Cardiac muscle cell (in vitro differentiated cells and primary cell): Measurements from ENCODE around the gene KLHL30. TPM values are rescaled to one million over a fixed set of nuclear protein-coding genes. Genes with fewer than 3 reads are reported as not detected.

Experiments
- DNase-seq, 2 donors: peaks; one replicate each; pipeline versions ENCODE4 v3.0.0 to v3.0.0-alpha.2; 2010 to 2017; ENCODE audit warnings: low read depth in 1 of 2, low spot score in 1 of 2
- H3K27ac ChIP-seq: fragments of 200-600 bp; sonication (generic); 2 replicates; pipeline ENCODE4 v1.5.1; 2016
- H3K27me3 ChIP-seq: fragments of 200-600 bp; sonication (generic); 2 replicates; pipeline ENCODE4 v1.6.0; 2016; ENCODE audit warnings: control low read depth
- H3K36me3 ChIP-seq: fragments of 200-600 bp; sonication (generic); 2 replicates; pipeline ENCODE4 v1.5.1; 2016; ENCODE audit warnings: control low read depth
- H3K4me1 ChIP-seq: fragments of 200-600 bp; sonication (generic); 2 replicates; pipeline ENCODE4 v1.8.1; 2017; ENCODE audit warnings: low read depth, mild to moderate bottlenecking, mixed run types
- H3K4me3 ChIP-seq: fragments of 200-600 bp; sonication (generic); 2 replicates; pipeline ENCODE4 v1.5.1; 2016; ENCODE audit warnings: mild to moderate bottlenecking
- H3K9me3 ChIP-seq: fragments of 200-600 bp; sonication (generic); 2 replicates; pipeline ENCODE4 v1.5.1; 2017; ENCODE audit warnings: low read depth, mild to moderate bottlenecking, control low read depth
- polyA plus RNA-seq: library from polyadenylated mRNA; unstranded; fragments of >200 nt; fragmentation: Nextera tagmentation; extraction: Ambion mirVana; gene quantifications from 2 replicates; pipeline ENCODE4 v1.2.1, GENCODE V29; 2016
- total RNA-seq: library from RNA; depleted of rRNA; stranded (reverse); fragments of >200 nt; gene quantifications from 2 replicates; pipeline ENCODE4 v1.2.3, GENCODE V29; 2016
- TF ChIP-seq, protein P1 (sequence below): IDR thresholded peaks from 2 replicates; pipeline ENCODE4 v1.5.1; 2012; ENCODE audit warnings: low read depth, mild to moderate bottlenecking, low read length

The KLHL30 gene
- total and polyA plus RNA-seq, 2 experiments from 2014 or later, result 6.7 to 31.7 TPM

DNA sequence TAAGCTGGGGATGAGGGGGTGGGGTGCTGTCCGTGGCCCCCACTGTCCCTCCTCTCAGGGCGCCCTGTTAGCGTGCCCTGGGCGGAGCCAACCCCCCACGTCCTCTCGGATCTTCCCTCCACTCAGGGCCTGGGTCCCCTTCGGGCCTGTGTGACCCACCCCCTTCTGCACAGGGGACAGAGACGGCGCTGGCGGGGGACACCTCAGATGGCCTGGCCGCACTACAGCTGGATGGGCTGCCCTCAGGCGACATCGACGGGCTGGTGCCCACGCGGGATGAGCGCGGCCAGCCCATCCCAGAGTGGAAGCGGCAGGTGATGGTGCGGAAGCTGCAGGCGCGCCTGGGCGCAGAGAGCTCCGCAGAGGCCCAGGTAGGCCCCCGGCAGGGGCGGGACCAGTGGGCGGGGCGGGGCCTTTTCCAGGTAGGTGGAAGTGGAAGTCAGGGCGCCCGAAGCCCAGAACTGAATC lies 9.9 kb upstream of the KLHL30 start:
- TF ChIP-seq, protein P1, sequence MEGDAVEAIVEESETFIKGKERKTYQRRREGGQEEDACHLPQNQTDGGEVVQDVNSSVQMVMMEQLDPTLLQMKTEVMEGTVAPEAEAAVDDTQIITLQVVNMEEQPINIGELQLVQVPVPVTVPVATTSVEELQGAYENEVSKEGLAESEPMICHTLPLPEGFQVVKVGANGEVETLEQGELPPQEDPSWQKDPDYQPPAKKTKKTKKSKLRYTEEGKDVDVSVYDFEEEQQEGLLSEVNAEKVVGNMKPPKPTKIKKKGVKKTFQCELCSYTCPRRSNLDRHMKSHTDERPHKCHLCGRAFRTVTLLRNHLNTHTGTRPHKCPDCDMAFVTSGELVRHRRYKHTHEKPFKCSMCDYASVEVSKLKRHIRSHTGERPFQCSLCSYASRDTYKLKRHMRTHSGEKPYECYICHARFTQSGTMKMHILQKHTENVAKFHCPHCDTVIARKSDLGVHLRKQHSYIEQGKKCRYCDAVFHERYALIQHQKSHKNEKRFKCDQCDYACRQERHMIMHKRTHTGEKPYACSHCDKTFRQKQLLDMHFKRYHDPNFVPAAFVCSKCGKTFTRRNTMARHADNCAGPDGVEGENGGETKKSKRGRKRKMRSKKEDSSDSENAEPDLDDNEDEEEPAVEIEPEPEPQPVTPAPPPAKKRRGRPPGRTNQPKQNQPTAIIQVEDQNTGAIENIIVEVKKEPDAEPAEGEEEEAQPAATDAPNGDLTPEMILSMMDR, result no peak
- Histone ChIP-seq H3K27me3 (no peaks in the 10 kb centered on the region), H3K4me1 (peaks cover 7% of the 10 kb centered on the region), H3K27ac (no peak overlapping the region), H3K36me3 (no peaks in the 10 kb centered on the region), H3K9me3 (no peaks in the 10 kb centered on the region), H3K4me3 (no peak overlapping the region)
- no peak for DNase-seq

DNA sequence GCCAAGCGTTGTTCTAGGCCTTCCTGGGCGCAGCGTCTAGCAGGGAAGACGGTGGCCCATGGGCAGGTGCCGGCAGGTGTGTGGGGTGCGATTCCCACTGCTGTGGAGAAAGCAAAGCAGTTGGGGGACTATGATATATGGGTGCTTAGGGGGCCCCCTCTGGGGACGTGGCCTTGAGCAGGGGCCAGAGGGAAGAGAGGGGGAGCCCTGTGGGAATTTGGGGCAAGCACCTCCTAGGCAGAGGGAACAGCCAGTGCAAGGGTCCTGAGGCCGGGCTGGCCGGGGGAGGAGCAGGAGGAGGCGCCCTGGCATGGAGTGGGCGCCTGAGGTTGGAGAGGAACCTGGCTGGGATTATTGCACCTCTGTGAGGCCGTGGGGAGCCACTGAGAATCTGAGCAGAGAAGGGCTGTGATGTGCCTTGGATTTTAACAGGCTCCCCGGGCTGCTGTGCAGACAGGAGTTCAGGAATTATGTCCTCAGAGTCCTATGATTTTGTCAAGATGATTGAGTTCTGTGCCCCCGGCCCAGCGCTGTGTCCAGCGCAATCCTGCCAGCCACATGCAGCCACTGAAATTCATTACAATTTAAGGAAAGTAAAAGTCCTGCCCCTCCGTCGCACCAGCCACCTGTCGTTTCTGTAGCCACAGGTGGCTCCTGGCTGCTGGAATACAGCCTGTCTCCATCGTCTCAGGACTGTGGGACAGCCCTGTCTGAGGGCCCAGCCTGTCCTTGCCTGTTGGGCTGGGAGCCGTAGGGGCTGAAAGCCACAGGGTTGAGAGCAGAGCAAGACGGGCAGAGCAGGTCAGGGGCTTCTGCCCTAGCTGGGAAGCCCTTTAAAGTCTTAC lies 9.1 kb upstream of the KLHL30 start:
- TF ChIP-seq, protein P1, result no peak
- Histone ChIP-seq H3K4me3 (no peak overlapping the region), H3K27ac (no peak overlapping the region), H3K27me3 (no peaks in the 10 kb centered on the region), H3K4me1 (peaks cover 11% of the 10 kb centered on the region), H3K9me3 (no peaks in the 10 kb centered on the region), H3K36me3 (no peaks in the 10 kb centered on the region)
- no peak for DNase-seq

DNA sequence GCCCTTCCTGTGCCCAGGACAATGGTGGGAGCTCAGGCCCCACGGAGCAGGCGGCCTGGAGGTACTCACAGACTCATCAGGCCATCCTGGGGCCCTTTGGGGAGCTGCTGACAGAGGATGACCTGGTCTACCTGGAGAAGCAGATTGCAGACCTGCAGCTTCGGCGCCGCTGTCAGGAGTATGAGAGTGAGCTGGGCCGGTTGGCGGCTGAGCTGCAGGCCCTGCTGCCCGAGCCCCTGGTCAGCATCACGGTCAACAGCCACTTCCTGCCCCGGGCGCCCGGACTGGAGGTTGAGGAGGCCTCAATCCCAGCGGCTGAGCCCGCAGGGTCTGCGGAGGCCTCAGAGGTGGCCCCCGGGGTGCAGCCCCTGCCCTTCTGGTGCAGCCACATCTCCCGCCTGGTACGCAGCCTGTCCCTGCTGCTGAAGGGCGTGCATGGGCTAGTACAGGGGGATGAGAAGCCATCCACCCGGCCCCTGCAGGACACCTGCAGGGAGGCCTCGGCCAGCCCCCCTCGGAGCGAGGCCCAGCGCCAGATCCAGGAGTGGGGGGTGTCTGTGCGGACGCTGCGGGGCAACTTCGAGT lies 8.3 kb upstream of the KLHL30 start:
- Histone ChIP-seq H3K27ac (no peak overlapping the region), H3K4me3 (no peak overlapping the region), H3K4me1 (peaks cover 11% of the 10 kb centered on the region), H3K36me3 (no peaks in the 10 kb centered on the region), H3K9me3 (no peaks in the 10 kb centered on the region), H3K27me3 (no peaks in the 10 kb centered on the region)
- TF ChIP-seq, protein P1, result no peak
- DNase-seq, result no peak

DNA sequence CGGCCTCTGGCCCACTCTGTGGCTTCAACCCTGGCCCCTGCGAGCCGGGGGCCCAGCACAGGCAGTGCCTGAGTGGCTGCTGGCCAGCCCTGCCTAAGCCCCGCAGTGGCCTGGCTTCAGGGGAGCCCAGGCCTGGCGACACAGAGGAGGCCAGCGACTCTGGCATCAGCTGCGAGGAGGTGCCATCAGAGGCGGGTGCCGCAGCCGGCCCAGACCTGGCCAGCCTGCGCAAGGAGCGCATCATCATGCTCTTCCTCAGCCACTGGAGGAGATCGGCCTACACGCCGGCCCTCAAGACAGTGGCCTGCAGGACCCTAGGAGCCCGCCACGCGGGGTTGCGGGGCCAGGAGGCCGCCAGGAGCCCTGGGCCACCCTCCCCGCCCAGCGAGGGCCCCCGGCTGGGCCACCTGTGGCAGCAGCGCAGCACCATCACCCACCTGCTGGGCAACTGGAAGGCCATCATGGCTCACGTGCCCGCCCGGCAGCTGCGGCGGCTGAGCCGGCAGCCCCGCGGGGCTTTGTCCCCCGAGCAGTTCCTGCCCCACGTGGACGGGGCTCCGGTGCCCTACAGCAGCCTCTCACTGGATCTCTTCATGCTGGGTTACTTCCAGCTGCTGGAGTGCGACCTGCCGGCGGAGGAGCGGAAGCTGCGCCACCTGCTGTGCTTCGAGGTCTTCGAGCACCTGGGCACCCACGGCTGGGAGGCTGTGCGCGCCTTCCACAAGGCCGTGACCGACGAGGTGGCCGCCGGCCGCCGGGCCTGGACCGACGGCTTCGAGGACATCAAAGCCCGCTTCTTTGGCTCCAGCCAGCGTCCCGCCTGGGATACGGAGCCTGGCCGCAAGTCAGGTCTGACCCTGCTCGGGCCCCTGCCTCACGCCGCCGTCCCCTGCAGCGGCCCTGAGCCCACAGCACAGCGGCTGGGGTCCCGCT lies 7.5 kb upstream of the KLHL30 start:
- no peaks in the 10 kb centered on the region for H3K9me3 ChIP-seq
- TF ChIP-seq, protein P1, result no peak
- DNase-seq, result no peak

DNA sequence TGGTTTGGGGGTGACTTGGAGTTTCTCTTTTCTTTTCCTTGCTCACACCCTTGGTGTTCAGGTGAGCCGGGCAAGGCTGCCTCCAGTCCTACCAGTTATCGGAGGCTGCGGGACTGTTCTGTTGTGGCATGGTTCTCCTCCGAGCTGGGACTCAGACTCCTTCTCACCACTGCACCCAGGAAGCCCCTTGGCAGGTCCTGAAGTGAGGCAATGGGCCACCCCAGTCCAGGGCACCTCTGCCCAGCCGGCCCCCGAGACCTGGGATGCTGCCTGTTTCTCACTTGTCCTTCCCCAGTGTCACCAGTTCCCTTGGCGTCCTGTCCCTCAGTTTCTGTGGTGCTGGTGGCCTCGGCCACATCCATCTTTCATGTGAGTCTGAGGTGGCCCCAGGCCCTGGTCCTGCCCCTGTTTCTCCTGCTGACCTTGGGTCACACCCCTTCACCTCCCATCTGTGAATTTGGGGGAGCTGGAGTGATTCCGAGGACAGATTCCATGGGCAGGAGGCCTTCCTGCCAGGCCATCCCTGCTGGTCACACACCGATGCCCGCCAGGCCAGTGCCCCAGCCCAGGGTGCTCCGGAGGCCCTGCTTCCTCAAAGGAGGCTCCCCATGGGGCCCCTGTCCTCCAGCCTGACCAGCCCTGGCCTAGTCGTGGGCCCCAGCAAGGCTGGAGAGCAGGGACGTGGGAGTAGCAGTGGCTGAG lies 6.6 kb upstream of the KLHL30 start:
- no peaks in the 10 kb centered on the region for H3K36me3 ChIP-seq
- H3K4me1 ChIP-seq, result peaks cover 17% of the 10 kb centered on the region
- no peaks in the 10 kb centered on the region for H3K27me3 ChIP-seq
- DNase-seq, result no peak
- no peaks in the 10 kb centered on the region for H3K9me3 ChIP-seq
- no peak overlapping the region for H3K4me3 ChIP-seq
- no peak overlapping the region for H3K27ac ChIP-seq
- TF ChIP-seq, protein P1, result no peak

More for the DNA sequence above, 7.5 kb upstream of the KLHL30 start:
- Histone ChIP-seq H3K36me3 (no peaks in the 10 kb centered on the region), H3K27me3 (no peaks in the 10 kb centered on the region), H3K4me1 (peaks cover 11% of the 10 kb centered on the region), H3K27ac (no peak overlapping the region), H3K4me3 (no peak overlapping the region)
